T-helper 1 cell treated with Interleukin-12 subunit alpha and Interleukin-12 subunit beta and Interleukin-4 antibody, amounts not matched to agents 30 ng/mL and 1 ng/mL, for 36 hours (primary cell): Measurements from ENCODE around the gene ZNF366. TPM values are rescaled to one million over a fixed set of nuclear protein-coding genes. Genes with fewer than 3 reads are reported as not detected.

ENCODE experiments used
- intact Hi-C: fragments of 100-400 bp; cut with micrococcal nuclease; formaldehyde crosslinking; loops from one replicate; pipeline ENCODE4 v1.15.1; 2024
- total RNA-seq: library from RNA; stranded (reverse); gene quantifications from 2 replicates; pipeline ENCODE4 v1.2.3, GENCODE V29; 2022

Gene ZNF366
- total RNA-seq, 1 donor from 2014 or later = not detected

- intact Hi-C loops = no loop called here
Observed at GRCh38 chr5:72468024-72468423, 39.2 kb downstream of the ZNF366 start.

GRCh38 chr5:72467461-72467860 lies 39.7 kb downstream of the ZNF366 start:
- intact Hi-C loops = no loop called here

GRCh38 chr5:72465601-72466563 lies 41.3 kb downstream of the ZNF366 start:
- intact Hi-C loops = no loop called here

- intact Hi-C loops = no loop called here
Observed at GRCh38 chr5:72465066-72465465, 42.1 kb downstream of the ZNF366 start.

- intact Hi-C loops = no loop called here
Observed at GRCh38 chr5:72464071-72464470, 43.1 kb downstream of the ZNF366 start.

GRCh38 chr5:72463449-72464052 lies 43.7 kb downstream of the ZNF366 start:
- intact Hi-C loops = no loop called here

- intact Hi-C loops = no loop called here
Observed at GRCh38 chr5:72460413-72460812, 46.8 kb downstream of the ZNF366 start.

GRCh38 chr5:72459913-72460312 lies 47.3 kb downstream of the ZNF366 start:
- intact Hi-C loops = no loop called here

- intact Hi-C loops = no loop called here
Observed at GRCh38 chr5:72459089-72459661, 48.0 kb downstream of the ZNF366 start.

- intact Hi-C loops = no loop called here
Observed at GRCh38 chr5:72458407-72458806, 48.8 kb downstream of the ZNF366 start.

- intact Hi-C loops = no loop called here
Observed at GRCh38 chr5:72457491-72457890, 49.7 kb downstream of the ZNF366 start.

GRCh38 chr5:72456391-72457074 lies 50.7 kb downstream of the ZNF366 start:
- intact Hi-C loops = no loop called here

- intact Hi-C loops = no loop called here
Observed at GRCh38 chr5:72455476-72455875, 51.7 kb downstream of the ZNF366 start.

- intact Hi-C loops = no loop called here
Observed at GRCh38 chr5:72454996-72455395, 52.2 kb downstream of the ZNF366 start.

- intact Hi-C loops = no loop called here
Observed at GRCh38 chr5:72453246-72453775, 53.9 kb downstream of the ZNF366 start.

- intact Hi-C loops = no loop called here
Observed at GRCh38 chr5:72452515-72453245, 54.5 kb downstream of the ZNF366 start.

- intact Hi-C loops = no loop called here
Observed at GRCh38 chr5:72451741-72452505, 55.3 kb downstream of the ZNF366 start.

- intact Hi-C loops = no loop called here
Observed at GRCh38 chr5:72448368-72448767, 58.8 kb downstream of the ZNF366 start.

- intact Hi-C loops = no loop called here
Observed at GRCh38 chr5:72447751-72448150, 59.5 kb downstream of the ZNF366 start.

GRCh38 chr5:72445969-72446368 lies 61.2 kb downstream of the ZNF366 start:
- intact Hi-C loops = no loop called here
